Measurements from ENCODE around the gene RTEL1.

RTEL1 gene

DNA sequence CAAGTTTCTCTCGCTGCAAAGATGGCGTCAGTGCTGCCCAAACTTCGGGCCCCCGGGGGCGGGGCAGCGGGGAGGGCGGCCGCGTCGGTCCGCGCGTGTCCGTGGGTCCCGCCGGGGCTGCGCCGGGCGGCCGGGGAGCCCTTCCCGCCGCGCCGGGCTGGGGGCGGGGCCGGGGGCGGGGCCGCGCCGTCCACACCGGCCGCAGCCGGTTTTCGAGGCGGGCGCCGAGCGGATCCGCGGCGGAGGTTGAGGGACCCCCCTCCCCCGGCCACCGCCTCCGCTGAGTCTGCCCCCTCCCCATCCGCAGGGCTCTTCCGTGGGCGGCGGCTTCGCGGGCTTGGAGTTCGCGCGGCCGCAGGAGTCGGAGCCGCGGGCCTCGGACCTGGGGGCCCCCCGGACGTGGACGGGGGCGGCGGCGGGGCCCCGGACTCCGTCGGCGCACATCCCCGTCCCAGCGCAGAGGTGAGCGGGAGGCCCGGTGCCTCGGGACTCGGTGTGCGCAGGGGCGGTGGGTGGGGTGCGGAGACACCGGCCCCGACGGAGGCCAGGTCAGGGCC, 82.0 kb downstream of the RTEL1 start:
- TF ChIP-seq, protein P1, sequence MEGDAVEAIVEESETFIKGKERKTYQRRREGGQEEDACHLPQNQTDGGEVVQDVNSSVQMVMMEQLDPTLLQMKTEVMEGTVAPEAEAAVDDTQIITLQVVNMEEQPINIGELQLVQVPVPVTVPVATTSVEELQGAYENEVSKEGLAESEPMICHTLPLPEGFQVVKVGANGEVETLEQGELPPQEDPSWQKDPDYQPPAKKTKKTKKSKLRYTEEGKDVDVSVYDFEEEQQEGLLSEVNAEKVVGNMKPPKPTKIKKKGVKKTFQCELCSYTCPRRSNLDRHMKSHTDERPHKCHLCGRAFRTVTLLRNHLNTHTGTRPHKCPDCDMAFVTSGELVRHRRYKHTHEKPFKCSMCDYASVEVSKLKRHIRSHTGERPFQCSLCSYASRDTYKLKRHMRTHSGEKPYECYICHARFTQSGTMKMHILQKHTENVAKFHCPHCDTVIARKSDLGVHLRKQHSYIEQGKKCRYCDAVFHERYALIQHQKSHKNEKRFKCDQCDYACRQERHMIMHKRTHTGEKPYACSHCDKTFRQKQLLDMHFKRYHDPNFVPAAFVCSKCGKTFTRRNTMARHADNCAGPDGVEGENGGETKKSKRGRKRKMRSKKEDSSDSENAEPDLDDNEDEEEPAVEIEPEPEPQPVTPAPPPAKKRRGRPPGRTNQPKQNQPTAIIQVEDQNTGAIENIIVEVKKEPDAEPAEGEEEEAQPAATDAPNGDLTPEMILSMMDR (IDR thresholded peaks at IDR 0.05; ENCODE audit: extremely low read depth, missing control alignments) = no peak
- DNase-seq (ENCODE audit: low spot score) = peak; percentile 85

DNA sequence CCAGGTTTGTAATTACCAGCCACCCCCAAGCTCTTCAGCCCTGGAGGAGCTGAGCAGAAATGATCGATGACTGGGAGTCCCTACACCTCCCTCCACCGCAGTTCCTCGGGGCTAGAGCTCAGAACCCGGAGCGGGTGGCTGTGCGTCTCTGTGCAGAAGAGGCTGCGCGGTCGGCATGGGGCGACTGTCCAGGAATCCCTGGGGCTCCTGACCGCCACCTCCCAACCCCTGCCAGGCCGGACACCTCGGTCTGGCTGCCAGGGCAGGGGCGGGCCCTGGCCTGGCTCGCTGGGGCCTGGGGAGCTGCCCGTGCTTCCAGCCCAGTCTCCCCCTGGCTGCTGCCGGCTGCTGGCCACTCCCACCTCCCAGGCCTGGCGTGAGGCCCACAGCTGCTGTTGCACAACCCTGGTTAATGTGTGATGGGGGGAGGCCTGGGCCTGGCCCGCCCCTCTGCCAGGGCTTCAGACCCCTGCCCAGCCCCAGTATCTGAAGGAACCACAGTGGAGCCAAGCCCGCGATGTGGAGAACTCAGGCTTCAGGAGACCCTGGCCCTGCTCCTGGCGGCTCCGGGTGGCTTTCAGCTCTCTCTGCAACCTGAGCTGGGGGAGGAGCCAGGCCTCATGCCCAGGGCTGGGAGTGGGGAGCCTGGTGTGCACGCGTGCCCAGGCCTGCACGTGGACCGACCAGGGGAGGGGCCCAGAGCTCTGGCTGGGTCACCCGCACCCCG, 82.7 kb downstream of the RTEL1 start:
- peak; percentile 86 for DNase-seq (ENCODE audit: low spot score)
- TF ChIP-seq, protein P1 (IDR thresholded peaks at IDR 0.05; ENCODE audit: extremely low read depth, missing control alignments) = no peak

DNA sequence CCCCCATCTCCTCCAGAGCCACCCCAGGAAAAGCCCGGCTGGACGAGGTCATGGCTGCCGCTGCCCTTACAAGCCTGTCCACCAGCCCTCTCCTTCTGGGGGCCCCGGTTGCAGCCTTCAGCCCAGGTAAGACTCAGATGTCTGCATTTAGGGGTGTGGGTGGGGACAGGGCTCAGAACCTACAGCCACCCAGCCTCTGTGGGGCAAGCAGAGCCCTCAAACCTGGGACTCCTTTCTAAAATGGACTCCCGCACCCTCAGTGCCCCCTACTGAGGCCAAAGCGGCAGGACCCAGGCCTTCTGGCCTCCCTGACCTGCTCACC, 83.2 kb downstream of the RTEL1 start:
- TF ChIP-seq, protein P1 (IDR thresholded peaks at IDR 0.05; ENCODE audit: extremely low read depth, missing control alignments) = no peak
- no peak for DNase-seq (ENCODE audit: low spot score)

DNA sequence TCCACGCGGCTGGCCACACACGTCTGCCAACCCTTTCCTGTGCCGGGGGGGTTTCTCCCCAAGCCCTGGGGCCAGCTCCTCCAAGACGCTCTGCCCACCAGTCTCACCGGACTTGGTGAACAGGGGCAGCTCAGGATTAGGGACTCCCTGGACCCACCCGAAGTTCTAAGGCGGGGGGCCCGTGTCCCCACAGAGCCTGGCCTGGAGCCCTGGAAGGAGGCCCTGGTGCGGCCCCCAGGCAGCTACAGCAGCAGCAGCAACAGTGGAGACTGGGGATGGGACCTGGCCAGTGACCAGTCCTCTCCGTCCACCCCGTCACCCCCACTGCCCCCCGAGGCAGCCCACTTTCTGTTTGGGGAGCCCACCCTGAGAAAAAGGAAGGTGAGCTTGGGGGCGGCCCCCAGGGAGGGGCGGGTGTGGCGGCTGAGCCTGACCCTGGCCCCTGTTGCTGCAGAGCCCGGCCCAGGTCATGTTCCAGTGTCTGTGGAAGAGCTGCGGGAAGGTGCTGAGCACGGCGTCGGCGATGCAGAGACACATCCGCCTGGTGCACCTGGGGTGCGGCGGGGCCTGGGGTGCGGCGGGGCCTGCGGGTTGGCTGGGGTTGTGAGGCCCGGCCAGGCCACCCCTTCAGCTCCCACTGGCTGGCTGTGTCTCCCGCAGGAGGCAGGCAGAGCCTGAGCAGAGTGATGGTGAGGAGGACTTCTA, 83.7 kb downstream of the RTEL1 start:
- TF ChIP-seq, protein P1 (IDR thresholded peaks at IDR 0.05; ENCODE audit: extremely low read depth, missing control alignments) = no peak
- DNase-seq (ENCODE audit: low spot score) = peak; percentile 38

DNA sequence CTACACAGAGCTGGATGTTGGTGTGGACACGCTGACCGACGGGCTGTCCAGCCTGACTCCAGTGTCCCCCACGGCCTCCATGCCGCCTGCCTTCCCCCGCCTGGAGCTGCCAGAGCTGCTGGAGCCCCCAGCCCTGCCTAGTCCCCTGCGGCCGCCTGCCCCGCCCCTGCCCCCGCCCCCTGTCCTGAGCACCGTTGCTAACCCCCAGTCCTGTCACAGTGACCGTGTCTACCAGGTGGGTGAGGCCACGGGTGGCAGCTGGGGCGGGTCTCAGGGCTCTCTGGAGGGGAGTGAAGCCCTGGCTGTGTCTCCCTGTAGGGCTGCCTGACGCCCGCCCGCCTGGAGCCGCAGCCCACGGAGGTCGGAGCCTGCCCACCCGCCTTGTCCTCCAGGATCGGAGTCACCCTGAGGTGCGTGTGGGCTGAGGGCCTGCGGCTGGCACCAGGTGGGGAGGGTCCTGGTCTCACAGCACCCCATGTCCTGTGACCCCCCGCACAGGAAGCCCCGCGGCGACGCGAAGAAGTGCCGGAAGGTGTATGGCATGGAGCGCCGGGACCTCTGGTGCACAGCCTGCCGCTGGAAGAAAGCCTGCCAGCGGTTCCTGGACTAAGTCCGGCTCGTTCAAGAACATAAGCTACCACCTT, 84.4 kb downstream of the RTEL1 start:
- TF ChIP-seq, protein P1 (IDR thresholded peaks at IDR 0.05; ENCODE audit: extremely low read depth, missing control alignments) = no peak
- DNase-seq (ENCODE audit: low spot score) = peak; percentile 29

DNA sequence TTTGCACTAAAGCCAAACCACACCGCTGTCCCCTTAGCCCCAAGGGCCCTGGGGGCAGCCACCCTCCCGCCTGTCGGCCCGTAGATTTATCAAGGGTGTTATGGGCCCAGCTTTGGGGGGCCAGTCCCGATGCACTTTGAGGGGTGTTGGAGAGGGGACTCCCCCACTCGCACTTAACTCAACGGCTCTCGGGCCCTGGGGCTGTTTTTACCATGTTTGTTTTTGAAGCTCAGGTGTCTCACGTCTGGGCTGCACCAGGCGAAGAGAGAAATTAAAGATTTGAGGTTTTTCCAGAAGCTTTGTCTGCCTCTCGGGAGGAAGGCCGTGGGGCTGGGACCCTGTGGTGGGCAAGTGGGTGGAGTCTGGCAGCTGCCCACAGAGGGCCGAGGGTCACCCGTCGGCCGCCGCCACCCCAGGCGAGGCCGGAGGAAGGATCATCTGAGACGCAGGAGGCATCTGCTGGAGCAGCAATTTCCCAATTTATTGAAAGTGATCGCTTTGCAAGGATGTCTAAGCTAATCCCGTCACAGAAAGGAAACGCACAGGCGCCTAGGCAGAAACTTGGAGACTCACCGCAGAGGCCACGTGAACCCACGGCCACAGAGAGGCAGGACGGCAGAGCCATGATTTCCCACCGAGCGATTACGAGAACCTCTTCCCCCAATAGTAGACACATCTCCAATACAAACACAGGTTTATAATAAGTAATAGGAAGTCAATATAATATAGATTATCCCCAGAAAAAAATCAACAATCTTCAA, 85.3 kb downstream of the RTEL1 start:
- TF ChIP-seq, protein P1 (IDR thresholded peaks at IDR 0.05; ENCODE audit: extremely low read depth, missing control alignments) = no peak
- DNase-seq (ENCODE audit: low spot score) = no peak
